IPS-NIHi7 (cell line): ENCODE results near the gene ANKRD63.

Source experiments
- DNase-seq: peaks from one replicate; pipeline ENCODE4 v3.0.0; 2012; ENCODE audit warnings: mixed read lengths; ENCODE audit errors: extremely low spot score

Gene ANKRD63

GRCh38 chr15:40313531-40314398, 30.9 kb upstream of the ANKRD63 start:
- no peak for DNase-seq

- DNase-seq: no peak
These were observed 29.7 kb upstream of the ANKRD63 start for GRCh38 chr15:40312370-40313158.

- DNase-seq: no peak
These were observed 28.1 kb upstream of the ANKRD63 start for GRCh38 chr15:40310993-40311392.

GRCh38 chr15:40310001-40310959, 27.4 kb upstream of the ANKRD63 start:
- peak; percentile 86 for DNase-seq

GRCh38 chr15:40309344-40309862, 26.5 kb upstream of the ANKRD63 start:
- no peak for DNase-seq

- DNase-seq: peak; percentile 57
These were observed 24.8 kb upstream of the ANKRD63 start, which contains the start of gene PLCB2 for GRCh38 chr15:40307421-40308211. PLCB2 (minus strand) TSS chr15:40307935; CDS start chr15:40307672, 263 bp downstream.

GRCh38 chr15:40306908-40307307, 24.0 kb upstream of the ANKRD63 start:
- no peak for DNase-seq

- DNase-seq: no peak
These were observed 23.5 kb upstream of the ANKRD63 start for GRCh38 chr15:40306371-40306770.

GRCh38 chr15:40305281-40305680, 22.4 kb upstream of the ANKRD63 start:
- no peak for DNase-seq

- DNase-seq: no peak
These were observed 20.7 kb upstream of the ANKRD63 start for GRCh38 chr15:40303576-40303975.

- DNase-seq: no peak
These were observed 20.1 kb upstream of the ANKRD63 start for GRCh38 chr15:40302981-40303380.

GRCh38 chr15:40302288-40302886, 19.5 kb upstream of the ANKRD63 start:
- no peak for DNase-seq

- DNase-seq: peak; percentile 80
These were observed 18.8 kb upstream of the ANKRD63 start for GRCh38 chr15:40301467-40302179.

- no peak for DNase-seq
These were observed 17.9 kb upstream of the ANKRD63 start for GRCh38 chr15:40300771-40301170.

- DNase-seq: no peak
These were observed 17.5 kb upstream of the ANKRD63 start for GRCh38 chr15:40300367-40300766.

- DNase-seq: no peak
These were observed 15.5 kb upstream of the ANKRD63 start for GRCh38 chr15:40298216-40298935.

- DNase-seq: no peak
These were observed 14.5 kb upstream of the ANKRD63 start for GRCh38 chr15:40297356-40297755.

- DNase-seq: no peak
These were observed 13.8 kb upstream of the ANKRD63 start for GRCh38 chr15:40296561-40297230.
